K562 (cell line): ENCODE data around the gene PRDM16.

Experiments used
- ATF3 ChIP-seq, 2 experiments: fragments of 450-650 bp in 1 of 2; sonication (generic) in 1 of 2; formaldehyde crosslinking in 1 of 2; IDR thresholded peaks in 1 of 2; conservative IDR thresholded peaks in 1 of 2; 2 replicates each; pipeline versions ENCODE4 v1.6.1 to v1.8.1; 2016 to 2023; ENCODE audit warnings: mild to moderate bottlenecking in 2 of 2, moderate library complexity in 2 of 2, inconsistent platforms in 1 of 2, missing genetic modification reagents in 1 of 2
- CTCF ChIP-seq, 3 experiments: IDR thresholded peaks in 2 of 3; conservative IDR thresholded peaks in 1 of 3; 2 replicates each; pipeline ENCODE4 v1.5.1; 2011 to 2012; ENCODE audit warnings: low read length in 3 of 3, mild to moderate bottlenecking in 3 of 3, control low read depth in 2 of 3, improper control_type of control experiment in 1 of 3, inconsistent platforms in 1 of 3, low read depth in 1 of 3, mixed read lengths in 1 of 3, moderate library complexity in 1 of 3; ENCODE audit not compliant: insufficient read depth in 2 of 3
- E2F8 ChIP-seq: fragments of 450-650 bp; IDR thresholded peaks from 2 replicates; pipeline ENCODE4 v1.7.1; 2018; ENCODE audit warnings: mild to moderate bottlenecking, low read depth; ENCODE audit not compliant: partially characterized antibody
- GTF2B ChIP-seq: IDR thresholded peaks from 2 replicates; pipeline ENCODE4 v1.6.1; 2011; ENCODE audit not compliant: insufficient read length; ENCODE audit errors: extremely low read depth
- ZNF444 ChIP-seq: fragments of 250-450 bp; sonication (Bioruptor Pico); IDR thresholded peaks from 2 replicates; pipeline ENCODE4 v1.4.0; 2020; ENCODE audit warnings: mild to moderate bottlenecking, moderate library complexity
- ZSCAN32 ChIP-seq: fragments of 450-650 bp; formaldehyde crosslinking; IDR thresholded peaks from 2 replicates; pipeline ENCODE4 v1.4.0; 2020; ENCODE audit warnings: mild to moderate bottlenecking, moderate library complexity

GRCh38 chr1:3097861-3098260 is 28.9 kb downstream of the PRDM16 start:
- no peak for TF ChIP-seq ZSCAN32 (CRISPR knock-in tag)
- TF ChIP-seq ZNF444 (CRISPR knock-in tag), result no peak
- TF ChIP-seq ATF3 (IDR thresholded peaks at IDR 0.05), result no peak
- TF ChIP-seq ATF3 (CRISPR knock-in tag; conservative IDR thresholded peaks at IDR 0.05), result no peak
- no peak for TF ChIP-seq E2F8
- TF ChIP-seq GTF2B, result no peak
- TF ChIP-seq CTCF (IDR thresholded peaks at IDR 0.05 in 2 of 3, conservative IDR thresholded peaks at IDR 0.05 in 1 of 3; ENCODE audit: insufficient read depth in 2 of 3, low read depth in 1 of 3, low read length in 3 of 3), result no peak
